ENCODE results near the gene CALCOCO2. TPM values are rescaled to one million over a fixed set of nuclear protein-coding genes. Genes with fewer than 3 reads are reported as not detected.

CALCOCO2 gene
- total and polyA plus RNA-seq, 2 of the 13 experiments (the other 11 are each of a cell fraction or from before 2014, with no cell fraction given), result 72.9 to 111 TPM

- TF ChIP-seq ZNF572 (CRISPR knock-in tag; IDR thresholded peaks at IDR 0.05) (no peak), ZBTB46 (CRISPR knock-in tag; IDR thresholded peaks at IDR 0.05; ENCODE audit: borderline replicate concordance) (no peak), SIX1 (CRISPR knock-in tag; IDR thresholded peaks at IDR 0.05; ENCODE audit: borderline replicate concordance) (no peak), ZBTB14 (CRISPR knock-in tag; IDR thresholded peaks at IDR 0.05) (no peak)
Measured at GRCh38 chr17:48882272-48882671, 51.4 kb downstream of the CALCOCO2 start (continued).

GRCh38 chr17:48883171-48883570, 52.3 kb downstream of the CALCOCO2 start:
- no peak for DNase-seq (ENCODE audit: low spot score)
- peaks cover 27% of the 10 kb centered on the region for H3K4me1 ChIP-seq (ENCODE audit: insufficient read depth, low read length)
- no peak overlapping the region for H3K4me3 ChIP-seq (replicated peaks in 1 of 3; ENCODE audit: insufficient read depth in 1 of 3, low read depth in 2 of 3, low read length in 3 of 3)
- H4K20me1 ChIP-seq (ENCODE audit: insufficient read depth, low read length), result no peaks in the 10 kb centered on the region
- H3K79me2 ChIP-seq (ENCODE audit: insufficient read depth, low read length), result no peaks in the 10 kb centered on the region
- H3K27ac ChIP-seq (ENCODE audit: extremely low read length, insufficient read depth, low read length), result no peak overlapping the region
- intact Hi-C loops (cut with micrococcal nuclease; ENCODE audit: unreplicated experiment) (no loop called here), in situ Hi-C loops (cut with HindIII; ENCODE audit: extremely low pct_ligation_motif_present, low pct_unique_long_range_greater_than_20kb) (no loop called here)
- no peak for FAIRE-seq
- 37% methylated on average over 10 of the region's 10 CpGs for WGBS (ENCODE audit: low lambda C conversion rate)
- H3K4me2 ChIP-seq (ENCODE audit: low read depth, low read length), result no peak overlapping the region
- no peaks in the 10 kb centered on the region for H3K9me3 ChIP-seq (ENCODE audit: low read length)
- no peaks in the 10 kb centered on the region for H3K36me3 ChIP-seq (replicated peaks in 1 of 2; ENCODE audit: control insufficient read depth in 1 of 2, insufficient read depth in 2 of 2, low read length in 2 of 2)
- no peak overlapping the region for H2AFZ ChIP-seq (ENCODE audit: low read length)
- no peak for ATAC-seq
- ChIA-PET CTCF (ENCODE audit: low intra/inter-chr PET ratio, low total read pairs) (no interaction called here), POLR2A (no interaction called here)
- peaks cover 0 to 9% of the 10 kb centered on the region in 2 experiments; a peak in 3 of 5 replicates for H3K27me3 ChIP-seq (ENCODE audit: control insufficient read depth in 1 of 2, insufficient read depth in 2 of 2, low read length in 2 of 2)
- H3K9ac ChIP-seq (ENCODE audit: insufficient read depth, low read depth, low read length), result no peak overlapping the region
- BruUV-seq (replicated peaks), result no TSS peak
- TF ChIP-seq RFXANK (CRISPR knock-in tag; IDR thresholded peaks at IDR 0.05) (no peak), CCAR2 (optimal IDR thresholded peaks at IDR 0.05; ENCODE audit: low read depth, low read length) (no peak), ZNF777 (CRISPR knock-in tag; IDR thresholded peaks at IDR 0.05) (no peak), ZFP37 (CRISPR knock-in tag; IDR thresholded peaks at IDR 0.05; ENCODE audit: borderline replicate concordance) (no peak), PLSCR1 (CRISPR knock-in tag; IDR thresholded peaks at IDR 0.05; ENCODE audit: borderline replicate concordance) (no peak), MAFK (conservative IDR thresholded peaks at IDR 0.05 in 1 of 2, IDR thresholded peaks at IDR 0.05 in 1 of 2; ENCODE audit: low read length in 2 of 2) (no peak), FOXJ3 (CRISPR knock-in tag; IDR thresholded peaks at IDR 0.05; ENCODE audit: borderline replicate concordance) (no peak), LBX2 (CRISPR knock-in tag; IDR thresholded peaks at IDR 0.05; ENCODE audit: borderline replicate concordance) (no peak), SKI (IDR thresholded peaks at IDR 0.05; ENCODE audit: partially characterized antibody) (no peak), HNF4G (IDR thresholded peaks at IDR 0.05; ENCODE audit: borderline replicate concordance, low read depth, low read length) (no peak), HNF4G (CRISPR knock-in tag; IDR thresholded peaks at IDR 0.05; ENCODE audit: borderline replicate concordance, low read depth) (no peak), CEBPZ (IDR thresholded peaks at IDR 0.05; ENCODE audit: low read length) (no peak)
